ENCODE results near the gene KDELR3. TPM values are rescaled to one million over a fixed set of nuclear protein-coding genes. Genes with fewer than 3 reads are reported as not detected.

The KDELR3 gene
- polyA plus RNA-seq, 3 donors: not detected

- 91% methylated on average over 10 of the region's 14 CpGs for WGBS (ENCODE audit: insufficient coverage)
- Histone ChIP-seq H2AFZ (ENCODE audit: insufficient read depth, low read depth, low read length, poor library complexity, severe bottlenecking) (no peak overlapping the region), H3K27me3 (ENCODE audit: control insufficient read depth in 2 of 2, insufficient read depth in 2 of 2, low read length in 2 of 2) (peaks cover 15 to 52% of the 10 kb centered on the region in 2 donors), H3K4me2 (replicated peaks; ENCODE audit: extremely low read depth, low read length, poor library complexity, severe bottlenecking) (no peak overlapping the region), H3K9ac (ENCODE audit: insufficient read depth, low read length, poor library complexity, severe bottlenecking) (no peak overlapping the region), H3K27ac (ENCODE audit: low read depth in 1 of 2, low read length in 2 of 2) (no peak overlapping the region), H4K20me1 (ENCODE audit: insufficient read depth, low read length) (peaks cover 3% of the 10 kb centered on the region), H3K4me1 (ENCODE audit: control insufficient read depth in 1 of 2, insufficient read depth in 2 of 2, low read length in 2 of 2) (no peaks in the 10 kb centered on the region), H3K4me3 (replicated peaks in 1 of 3; ENCODE audit: low read depth in 2 of 3, low read length in 3 of 3) (no peak overlapping the region), H3K9me3 (replicated peaks in 1 of 2; ENCODE audit: control insufficient read depth in 1 of 2, insufficient read depth in 1 of 2, low read length in 2 of 2) (peaks cover 0 to 11% of the 10 kb centered on the region in 2 donors), H3K36me3 (replicated peaks in 1 of 2; ENCODE audit: control insufficient read depth in 1 of 2, insufficient read depth in 2 of 2, low read length in 2 of 2) (no peaks in the 10 kb centered on the region), H3K79me2 (ENCODE audit: insufficient read depth, low read length) (no peaks in the 10 kb centered on the region)
- Mint-ChIP-seq H3K4me3 (peak overlapping the region in 1 of 2 donors; percentile 53), H3K4me1 (peaks cover 2% of the 10 kb centered on the region), H3K9me3 (peaks cover 0 to 2% (median 0%) of the 10 kb centered on the region in 7 donors), H3K36me3 (no peaks in the 10 kb centered on the region), H3K27me3 (ENCODE audit: low read depth in 3 of 3) (peaks cover 48 to 64% (median 61%) of the 10 kb centered on the region in 3 donors), H3K27ac (no peak overlapping the region)
- DNase-seq: no peak
- intact Hi-C loops (cut with micrococcal nuclease): no loop called here
- TF ChIP-seq, protein P1, sequence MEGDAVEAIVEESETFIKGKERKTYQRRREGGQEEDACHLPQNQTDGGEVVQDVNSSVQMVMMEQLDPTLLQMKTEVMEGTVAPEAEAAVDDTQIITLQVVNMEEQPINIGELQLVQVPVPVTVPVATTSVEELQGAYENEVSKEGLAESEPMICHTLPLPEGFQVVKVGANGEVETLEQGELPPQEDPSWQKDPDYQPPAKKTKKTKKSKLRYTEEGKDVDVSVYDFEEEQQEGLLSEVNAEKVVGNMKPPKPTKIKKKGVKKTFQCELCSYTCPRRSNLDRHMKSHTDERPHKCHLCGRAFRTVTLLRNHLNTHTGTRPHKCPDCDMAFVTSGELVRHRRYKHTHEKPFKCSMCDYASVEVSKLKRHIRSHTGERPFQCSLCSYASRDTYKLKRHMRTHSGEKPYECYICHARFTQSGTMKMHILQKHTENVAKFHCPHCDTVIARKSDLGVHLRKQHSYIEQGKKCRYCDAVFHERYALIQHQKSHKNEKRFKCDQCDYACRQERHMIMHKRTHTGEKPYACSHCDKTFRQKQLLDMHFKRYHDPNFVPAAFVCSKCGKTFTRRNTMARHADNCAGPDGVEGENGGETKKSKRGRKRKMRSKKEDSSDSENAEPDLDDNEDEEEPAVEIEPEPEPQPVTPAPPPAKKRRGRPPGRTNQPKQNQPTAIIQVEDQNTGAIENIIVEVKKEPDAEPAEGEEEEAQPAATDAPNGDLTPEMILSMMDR (IDR thresholded peaks at IDR 0.05): no peak
Observed at GRCh38 chr22:38448945-38449745, 18.8 kb upstream of the KDELR3 start.

DNA sequence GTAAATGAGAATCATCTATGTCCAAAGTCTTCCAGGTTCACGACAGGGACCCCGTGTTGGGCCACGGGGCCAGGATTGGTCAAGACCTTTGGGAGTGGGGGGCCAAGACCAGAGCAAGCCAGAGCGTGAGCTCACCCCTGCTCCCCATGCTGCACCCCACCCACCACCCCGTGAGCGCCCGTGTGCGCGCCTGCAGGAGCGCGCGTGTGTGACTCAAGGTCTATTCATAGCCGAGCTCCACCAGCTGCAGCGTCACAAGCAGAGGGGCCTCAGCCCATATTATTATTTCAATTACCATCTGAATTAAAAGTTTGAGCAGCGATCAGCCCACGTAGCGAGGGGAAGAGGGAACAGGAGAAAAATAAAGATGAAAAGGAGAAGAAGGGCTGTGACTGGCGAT, 18.1 kb upstream of the KDELR3 start:
- Histone ChIP-seq H3K4me3 (replicated peaks in 1 of 3; ENCODE audit: low read depth in 2 of 3, low read length in 3 of 3) (no peak overlapping the region), H4K20me1 (ENCODE audit: insufficient read depth, low read length) (peaks cover 6% of the 10 kb centered on the region), H3K36me3 (replicated peaks in 1 of 2; ENCODE audit: control insufficient read depth in 1 of 2, insufficient read depth in 2 of 2, low read length in 2 of 2) (no peaks in the 10 kb centered on the region), H3K4me1 (ENCODE audit: control insufficient read depth in 1 of 2, insufficient read depth in 2 of 2, low read length in 2 of 2) (peaks cover 0 to 3% of the 10 kb centered on the region in 2 donors), H3K27ac (ENCODE audit: low read depth in 1 of 2, low read length in 2 of 2) (no peak overlapping the region), H2AFZ (ENCODE audit: insufficient read depth, low read depth, low read length, poor library complexity, severe bottlenecking) (no peak overlapping the region), H3K9me3 (replicated peaks in 1 of 2; ENCODE audit: control insufficient read depth in 1 of 2, insufficient read depth in 1 of 2, low read length in 2 of 2) (peaks cover 0 to 15% of the 10 kb centered on the region in 2 donors), H3K9ac (ENCODE audit: insufficient read depth, low read length, poor library complexity, severe bottlenecking) (no peak overlapping the region), H3K4me2 (replicated peaks; ENCODE audit: extremely low read depth, low read length, poor library complexity, severe bottlenecking) (no peak overlapping the region), H3K27me3 (ENCODE audit: control insufficient read depth in 2 of 2, insufficient read depth in 2 of 2, low read length in 2 of 2) (peaks cover 19 to 57% of the 10 kb centered on the region in 2 donors), H3K79me2 (ENCODE audit: insufficient read depth, low read length) (no peaks in the 10 kb centered on the region)
- peaks cover 7% of the 10 kb centered on the region for H3K4me1 Mint-ChIP-seq
- WGBS (ENCODE audit: insufficient coverage): 72% methylated on average over 13 of the region's 18 CpGs
- intact Hi-C loops (cut with micrococcal nuclease): no loop called here
- peak overlapping the region in 1 of 2 donors; percentile 55 for H3K4me3 Mint-ChIP-seq
- DNase-seq: no peak
- peaks cover 49 to 68% (median 62%) of the 10 kb centered on the region in 3 donors for H3K27me3 Mint-ChIP-seq (ENCODE audit: low read depth in 3 of 3)
- peaks cover 2 to 4% of the 10 kb centered on the region in 2 donors for H3K36me3 Mint-ChIP-seq
- H3K9me3 Mint-ChIP-seq: peaks cover 0 to 6% (median 4%) of the 10 kb centered on the region in 7 donors
- TF ChIP-seq, protein P1 (IDR thresholded peaks at IDR 0.05): no peak
- H3K27ac Mint-ChIP-seq: peak overlapping the region in 1 of 7 donors; percentile 16
